Measurements from ENCODE around the gene KMO. TPM values are rescaled to one million over a fixed set of nuclear protein-coding genes. Genes with fewer than 3 reads are reported as not detected.

KMO gene
- total and polyA plus RNA-seq, 7 donors: 0.27 to 5.4 (median 1.8) TPM

DNA sequence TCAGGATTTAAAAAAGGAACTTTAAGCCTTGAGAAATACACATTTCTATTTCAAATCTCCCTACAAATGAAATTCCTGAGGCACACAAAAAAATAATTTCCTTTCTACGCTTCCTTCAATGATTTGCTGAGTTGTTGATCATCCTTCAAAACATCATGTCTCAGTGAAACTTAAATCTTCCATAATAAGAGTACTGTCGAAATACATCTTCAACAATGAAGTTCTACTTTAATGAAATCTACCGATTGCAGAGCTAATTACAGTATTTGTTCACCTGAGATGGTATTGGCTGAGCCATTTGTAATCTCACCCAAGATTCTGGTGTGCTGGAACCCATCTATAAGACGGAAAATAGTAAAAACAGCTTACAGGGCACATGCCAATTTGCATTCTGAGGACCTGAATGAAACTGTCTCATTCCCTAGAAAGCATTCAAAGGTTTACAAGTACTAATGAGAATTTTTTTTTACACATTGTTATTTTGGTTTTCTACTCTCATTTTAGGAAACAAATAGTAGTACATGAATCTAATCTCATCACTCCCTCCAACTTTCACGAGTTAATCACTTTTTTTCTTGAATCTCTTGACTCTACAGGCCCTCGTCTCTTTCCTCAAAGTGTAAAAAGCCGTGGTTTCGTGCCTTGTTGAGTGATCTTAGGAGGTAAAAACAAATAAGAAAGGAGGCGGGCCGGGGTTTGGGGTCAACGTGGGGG is 106.9 kb downstream of the KMO start:
- no peak for DNase-seq
- no peaks in the 10 kb centered on the region for H3K9me3 ChIP-seq
- peak overlapping the region; percentile 76 to 93 (median 89) for H3K4me3 ChIP-seq
- peak overlapping the region in 3 of 4 donors; percentile 84 to 90 (median 85) for H3K27ac ChIP-seq
- intact Hi-C loops (cut with DNase I): no loop called here
- H3K36me3 ChIP-seq: peaks cover 0 to 7% (median 0%) of the 10 kb centered on the region in 4 donors
- peaks cover 0 to 37% (median 20%) of the 10 kb centered on the region in 4 donors for H3K4me1 ChIP-seq
- H3K27me3 ChIP-seq: no peaks in the 10 kb centered on the region
- TF ChIP-seq POLR2A (IDR thresholded peaks at IDR 0.05) (no peak), POLR2AphosphoS5 (IDR thresholded peaks at IDR 0.05) (no peak), CTCF (IDR thresholded peaks at IDR 0.05) (no peak), EP300 (IDR thresholded peaks at IDR 0.05) (no peak)
- WGBS, 2 donors: 7 to 9% methylated on average over 11 of the region's 11 CpGs

DNA sequence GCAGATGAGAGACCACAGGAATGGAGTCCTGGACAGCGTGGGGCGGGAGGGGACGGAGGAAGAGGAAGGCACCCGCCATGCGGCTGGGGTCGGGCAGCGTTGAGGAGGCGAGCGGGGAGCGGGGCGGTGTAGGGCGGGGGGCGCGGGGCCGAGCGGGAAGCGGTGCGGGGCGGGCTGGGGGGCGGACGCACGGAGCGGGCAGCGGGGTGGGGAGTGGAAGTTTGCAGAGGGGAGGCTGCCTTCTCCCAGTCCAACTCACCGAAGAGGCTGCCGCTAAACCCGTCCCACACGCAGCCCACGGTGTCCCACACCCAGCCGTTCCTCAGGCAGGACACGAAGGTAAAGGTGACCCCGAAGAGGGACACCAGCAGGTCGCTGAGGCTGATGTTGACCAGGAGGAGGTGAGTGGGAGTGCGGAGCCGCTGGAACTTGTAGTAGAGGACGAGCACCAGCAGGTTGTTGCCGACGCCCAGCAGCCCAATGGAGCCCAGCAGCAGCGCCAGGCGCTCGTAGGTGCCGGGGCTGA is 107.5 kb downstream of the KMO start:
- H3K9me3 ChIP-seq: no peaks in the 10 kb centered on the region
- H3K27me3 ChIP-seq: no peaks in the 10 kb centered on the region
- H3K4me3 ChIP-seq: peak overlapping the region; percentile 76 to 93 (median 89)
- H3K36me3 ChIP-seq: peaks cover 0 to 7% (median 0%) of the 10 kb centered on the region in 4 donors
- peak overlapping the region; percentile 81 to 90 (median 84) for H3K27ac ChIP-seq
- intact Hi-C loops (cut with DNase I): loop anchor here (2.0 to 10.0 kb wide), 4 partner anchors 125 to 1615 kb away; partner anchors contain the start of genes CEP170, EXO1, FH and SDCCAG8
- WGBS, 2 donors: 1 to 2% methylated on average over 41 to 42 of the region's 42 CpGs
- H3K4me1 ChIP-seq: peaks cover 0 to 37% (median 20%) of the 10 kb centered on the region in 4 donors
- no peak for TF ChIP-seq POLR2A (IDR thresholded peaks at IDR 0.05)
- TF ChIP-seq EP300 (IDR thresholded peaks at IDR 0.05): no peak
- no peak for TF ChIP-seq CTCF (IDR thresholded peaks at IDR 0.05)
- no peak for TF ChIP-seq POLR2AphosphoS5 (IDR thresholded peaks at IDR 0.05)
- peak; percentile 70 for DNase-seq

DNA sequence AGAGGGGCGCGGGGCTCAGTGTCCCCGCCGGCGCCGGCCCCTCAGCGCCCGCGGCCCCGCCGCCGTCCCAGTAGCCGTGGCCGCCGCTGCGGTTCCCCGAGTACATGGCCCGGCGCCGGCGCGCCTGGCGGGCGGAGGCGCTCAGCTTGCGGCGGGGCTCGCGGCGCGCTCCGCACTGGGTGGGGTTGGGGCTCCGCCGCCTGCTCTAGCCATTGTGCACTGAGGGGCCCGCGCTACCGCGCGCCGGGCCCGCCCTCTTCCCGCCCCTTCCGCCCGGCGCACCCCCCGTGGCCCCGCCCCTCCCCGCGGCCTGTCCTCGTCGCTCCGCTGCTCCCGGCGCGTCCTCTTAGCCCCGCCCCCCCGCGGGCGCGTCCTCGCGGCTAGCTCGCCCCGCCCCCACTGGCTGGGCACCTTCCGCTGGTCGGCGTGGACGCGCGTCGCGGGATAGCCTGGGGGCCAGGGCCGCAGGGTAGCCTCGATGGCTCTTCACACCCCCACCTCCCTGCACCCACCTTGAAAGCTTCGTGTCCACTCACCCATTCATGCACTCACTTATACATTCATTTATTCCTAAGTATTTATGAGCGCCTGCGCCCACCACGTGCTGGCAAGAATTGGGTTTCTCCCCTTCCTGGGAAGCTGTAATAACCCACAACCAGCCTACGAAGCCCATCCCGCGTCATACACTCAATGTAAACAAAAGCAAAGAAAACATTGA is 108.1 kb downstream of the KMO start, which contains the start of the genes CHML and OPN3:
Gene CHML, minus strand, starts transcription at position 221 of the 718 bp plus-strand sequence. CDS start 4,603 bp downstream, outside the sequence.
Gene OPN3, minus strand, starts transcription at position 221 of the 718 bp plus-strand sequence. Its CDS starts 115 bp downstream, at position 106.
- intact Hi-C loops (cut with DNase I): loop anchor here (2.0 to 10.0 kb wide), 4 partner anchors 126 to 1614 kb away; partner anchors contain the start of genes CEP170, EXO1, FH and SDCCAG8
- H3K4me3 ChIP-seq: peak within 1 kb of the TSS; percentile 76 to 93 (median 89)
- WGBS, 2 donors: 2 to 3% methylated on average over 81 of the region's 81 CpGs
- no peaks in the 10 kb centered on the region for H3K9me3 ChIP-seq
- no peaks in the 10 kb centered on the region for H3K27me3 ChIP-seq
- peaks cover 0 to 3% (median 0%) of the 10 kb centered on the region in 4 donors for H3K36me3 ChIP-seq
- TF ChIP-seq POLR2A (IDR thresholded peaks at IDR 0.05) (no peak), POLR2AphosphoS5 (IDR thresholded peaks at IDR 0.05) (peak; percentile 41 to 75 (median 58))
- DNase-seq: peak; percentile 95
- peak within 1 kb of the TSS; percentile 81 to 90 (median 84) for H3K27ac ChIP-seq
- H3K4me1 ChIP-seq: peaks cover 0 to 37% (median 20%) of the 10 kb centered on the region in 4 donors

DNA sequence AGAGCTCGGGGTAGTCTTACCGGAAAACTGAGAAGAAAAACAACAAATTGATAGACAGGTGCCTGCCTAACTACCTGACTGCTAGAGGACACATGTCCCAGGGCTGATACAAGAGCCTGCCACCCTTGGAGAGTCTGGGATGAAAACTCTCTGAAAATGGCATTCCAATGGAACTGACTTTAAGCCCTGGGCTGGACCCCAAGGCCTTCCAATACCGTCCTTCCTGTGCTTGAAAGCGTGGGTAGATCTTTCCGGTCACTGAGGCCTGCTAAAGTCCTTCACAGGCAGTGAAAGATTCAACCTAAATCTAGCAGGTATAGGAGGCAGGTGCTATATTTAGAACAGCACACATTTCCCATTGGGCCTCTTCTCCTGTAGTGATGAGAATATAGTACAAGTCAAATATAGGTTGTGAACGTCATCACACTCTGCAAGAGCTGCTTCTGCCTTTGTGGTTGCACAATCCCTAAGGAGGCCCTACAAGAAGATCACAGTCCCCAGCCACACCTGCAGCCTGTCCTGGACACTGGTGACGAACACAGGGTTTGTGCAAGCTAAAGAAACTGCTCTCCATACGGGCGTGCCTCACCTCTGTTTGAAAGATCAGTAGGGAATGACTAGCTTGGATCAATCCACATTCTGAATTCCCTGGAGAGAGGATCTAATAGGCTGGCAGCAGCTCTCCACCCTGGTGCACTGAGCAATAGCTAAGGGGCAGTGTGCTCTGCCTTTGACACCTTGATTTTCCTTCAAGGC is 108.9 kb downstream of the KMO start:
- Histone ChIP-seq H3K9me3 (no peaks in the 10 kb centered on the region), H3K4me3 (peak overlapping the region in 3 of 4 donors; percentile 76 to 93 (median 92)), H3K27me3 (no peaks in the 10 kb centered on the region), H3K36me3 (no peaks in the 10 kb centered on the region), H3K4me1 (peaks cover 0 to 37% (median 19%) of the 10 kb centered on the region in 4 donors), H3K27ac (peak overlapping the region; percentile 54 to 90 (median 84))
- 69 to 76% methylated on average over 9 of the region's 9 CpGs for WGBS, 2 donors
- intact Hi-C loops (cut with DNase I): loop anchor here (2.0 to 10.0 kb wide), 4 partner anchors 126 to 1614 kb away; partner anchors contain the start of genes CEP170, EXO1, FH and SDCCAG8
- no peak for DNase-seq
- TF ChIP-seq POLR2A (IDR thresholded peaks at IDR 0.05) (no peak), EP300 (IDR thresholded peaks at IDR 0.05) (no peak)
